Ishikawa (cell line): Measurements from ENCODE around the gene LHPP.

Experiments used
- EGR1 ChIP-seq: IDR thresholded peaks from 2 replicates; pipeline ENCODE4 v1.6.1; 2012
- EP300 ChIP-seq: IDR thresholded peaks from 2 replicates; pipeline ENCODE4 v1.6.1; 2012; ENCODE audit warnings: borderline replicate concordance
- FOXM1 ChIP-seq: IDR thresholded peaks from 2 replicates; pipeline ENCODE4 v1.6.1; 2012; ENCODE audit warnings: low read depth, borderline replicate concordance
- MAX ChIP-seq: IDR thresholded peaks from 2 replicates; pipeline ENCODE4 v1.6.1; 2012
- NFIC ChIP-seq: IDR thresholded peaks from 2 replicates; pipeline ENCODE4 v1.6.1; 2012
- RAD21 ChIP-seq: IDR thresholded peaks from 2 replicates; pipeline ENCODE4 v1.6.1; 2012; ENCODE audit warnings: low read depth
- TAF1 ChIP-seq: IDR thresholded peaks from 2 replicates; pipeline ENCODE4 v1.6.1; 2012; ENCODE audit warnings: low read depth, mild to moderate bottlenecking

DNA sequence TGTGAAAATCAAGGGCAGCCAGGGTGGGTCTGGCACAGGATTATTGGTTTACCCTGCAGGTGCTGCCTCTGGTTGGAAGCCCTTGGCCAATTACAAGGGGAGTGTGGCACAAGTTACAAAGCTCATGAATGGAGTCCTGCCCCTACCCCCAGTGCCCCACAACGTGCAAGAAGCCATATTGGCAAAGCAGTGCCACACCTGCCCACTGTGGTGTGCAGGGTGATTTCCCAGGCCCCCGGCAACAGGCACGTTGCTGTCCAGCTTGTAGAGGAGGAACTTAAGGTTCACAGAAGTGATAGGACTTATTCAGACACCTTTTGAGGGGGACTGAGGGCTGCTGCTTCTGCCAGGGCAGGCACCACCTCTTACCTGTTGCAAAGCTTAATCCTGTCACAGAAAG is 11.4 kb downstream of the LHPP start:
- TF ChIP-seq RAD21 (no peak), TAF1 (no peak), FOXM1 (no peak), EP300 (no peak), MAX (no peak), EGR1 (no peak), NFIC (no peak)
